NCI-H1694 (cell line): ENCODE results near the gene ACTR2.

Source experiments
- DNase-seq: peaks from one replicate; lab custom pipeline; 2025; lab: John Stamatoyannopoulos, UW

ACTR2 gene

DNA sequence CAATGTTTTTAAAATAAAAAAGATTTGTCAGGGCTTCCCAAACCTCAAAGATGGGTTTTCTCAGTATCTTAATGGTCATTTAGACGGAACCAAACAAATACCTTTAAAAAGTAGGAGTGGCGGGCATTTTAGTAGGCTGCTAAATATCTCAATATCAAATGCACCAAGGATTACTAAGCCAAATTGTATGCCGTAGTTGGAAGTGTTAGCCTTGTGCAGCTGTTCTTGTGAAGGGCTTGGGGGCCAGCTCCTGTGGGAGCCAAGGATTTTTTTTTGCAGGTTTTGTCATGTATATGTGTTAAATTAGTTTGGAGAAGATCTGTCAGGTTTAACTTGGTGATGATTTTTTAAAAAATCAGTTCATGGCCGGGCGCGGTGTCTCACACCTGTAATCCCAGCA is 52.1 kb downstream of the ACTR2 start:
- DNase-seq = no peak

DNA sequence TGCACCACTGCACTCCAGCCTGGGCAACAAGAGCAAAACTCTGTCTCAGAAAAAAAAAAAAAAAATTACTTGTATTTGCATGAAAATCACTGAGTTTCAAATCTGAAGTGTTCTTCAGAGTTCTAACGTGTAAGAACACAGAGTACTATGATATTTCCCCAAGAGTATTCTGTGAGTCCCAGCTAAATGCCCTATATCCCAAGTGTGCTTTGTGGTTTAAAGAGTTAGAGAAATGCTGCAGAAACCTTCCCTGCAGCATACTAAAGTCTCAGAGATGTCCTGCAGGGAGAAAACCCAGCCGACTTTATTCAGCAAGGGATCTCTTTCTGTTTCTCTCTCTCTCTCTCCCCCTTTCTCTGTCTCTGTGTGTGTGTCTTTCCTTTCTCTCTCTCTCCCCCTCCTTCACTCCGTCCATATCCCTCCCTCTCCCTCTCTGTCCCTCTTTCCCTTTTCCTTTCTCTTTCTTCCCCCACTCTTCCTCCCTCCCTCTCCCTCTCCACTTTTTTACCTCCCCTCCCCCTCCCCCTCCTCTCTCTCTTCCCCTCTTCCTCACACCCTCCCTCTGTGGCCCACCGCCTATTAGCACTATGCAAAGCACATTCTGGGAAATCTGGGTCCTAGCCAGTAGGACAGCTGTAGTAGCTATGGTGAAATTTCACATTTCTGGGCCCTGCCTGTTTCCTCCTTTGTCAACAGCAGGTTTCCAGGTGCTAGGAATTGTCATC is 54.2 kb downstream of the ACTR2 start:
- DNase-seq = peak; percentile 64

DNA sequence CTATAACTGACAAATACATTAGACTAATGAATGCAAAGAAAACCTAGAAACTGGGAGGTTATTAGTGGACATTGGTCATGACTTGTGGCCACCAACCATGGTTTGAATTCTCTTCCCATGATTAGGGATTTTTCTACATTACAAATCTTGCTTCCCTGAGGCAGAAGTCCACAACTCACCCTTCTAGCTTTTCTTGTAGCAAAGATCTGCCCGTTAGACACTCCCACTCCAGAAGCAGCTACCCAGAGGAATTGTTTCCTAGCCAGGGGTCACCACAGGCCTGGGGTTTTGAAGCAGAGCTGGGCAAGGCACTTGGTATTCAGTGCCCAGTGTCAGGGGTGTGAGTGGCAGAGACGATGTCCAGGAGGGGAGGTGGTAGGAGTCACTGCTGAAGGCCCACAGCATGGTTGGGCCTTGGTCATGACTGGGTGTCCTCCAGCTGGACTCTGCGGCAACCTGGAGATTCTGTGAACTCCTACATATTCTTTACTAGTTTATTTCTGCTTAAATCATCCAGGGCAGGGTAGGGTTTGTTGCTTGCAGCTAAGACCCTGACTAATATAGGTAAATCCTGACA is 54.9 kb downstream of the ACTR2 start:
- DNase-seq = no peak

DNA sequence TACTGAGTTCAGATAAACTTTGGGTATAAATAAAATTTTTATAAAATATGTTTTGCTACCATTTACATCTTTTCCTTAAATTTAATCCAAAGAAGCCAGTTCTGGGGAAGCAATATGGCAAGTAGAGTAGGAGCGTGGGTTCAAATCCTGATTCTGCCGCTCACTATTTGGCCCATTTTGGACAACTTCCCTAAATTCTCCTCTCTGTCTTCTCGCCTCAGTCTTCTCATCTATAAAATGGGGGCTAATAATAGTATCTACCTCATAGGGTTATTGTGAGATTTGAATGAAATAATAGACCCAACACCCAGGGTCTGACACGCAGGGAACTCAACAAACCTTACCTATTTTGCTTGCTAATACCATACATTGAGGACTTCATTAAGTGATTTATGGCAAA is 59.7 kb downstream of the ACTR2 start:
- no peak for DNase-seq

DNA sequence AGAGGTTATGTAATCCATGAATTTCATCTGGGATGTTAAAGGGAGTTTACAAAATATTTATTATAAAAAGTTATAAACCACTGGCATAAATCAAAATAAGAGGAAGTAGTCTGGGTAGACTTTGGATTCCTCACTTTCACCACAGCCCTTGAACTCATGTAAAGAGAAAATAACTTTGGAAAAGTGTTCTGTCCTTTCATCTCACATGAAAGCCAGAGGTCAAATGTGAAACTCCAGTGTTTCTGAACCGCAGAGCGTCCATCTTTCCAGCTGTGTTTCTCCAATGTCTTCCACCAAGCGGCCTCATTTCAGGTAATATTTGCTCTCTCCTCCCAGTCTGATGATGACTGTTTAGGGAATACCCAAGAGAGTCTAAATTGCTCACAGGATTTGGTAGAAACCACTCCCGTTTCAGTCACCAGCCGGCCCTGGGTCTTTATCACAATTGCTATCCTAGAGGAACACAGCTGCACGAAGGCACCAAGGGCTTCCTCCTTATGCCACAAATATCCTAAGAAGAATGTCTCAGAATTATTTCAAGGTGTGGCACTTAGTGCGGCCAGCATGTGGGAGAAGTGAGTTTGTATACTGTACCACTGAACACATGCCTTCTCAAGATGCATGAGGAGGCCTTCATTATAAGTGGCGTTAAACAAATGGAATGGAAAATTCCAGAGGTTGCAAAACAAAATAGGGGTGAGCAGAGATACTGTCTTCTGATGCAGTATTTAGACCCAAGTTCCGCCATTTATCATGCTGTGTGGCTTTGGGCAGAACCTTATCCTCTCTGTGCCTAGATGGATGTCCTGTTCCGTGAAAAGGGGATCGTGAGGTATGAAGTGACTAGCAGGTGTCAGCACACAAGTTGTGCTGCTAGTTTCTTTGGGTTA is 63.8 kb downstream of the ACTR2 start:
- no peak for DNase-seq

DNA sequence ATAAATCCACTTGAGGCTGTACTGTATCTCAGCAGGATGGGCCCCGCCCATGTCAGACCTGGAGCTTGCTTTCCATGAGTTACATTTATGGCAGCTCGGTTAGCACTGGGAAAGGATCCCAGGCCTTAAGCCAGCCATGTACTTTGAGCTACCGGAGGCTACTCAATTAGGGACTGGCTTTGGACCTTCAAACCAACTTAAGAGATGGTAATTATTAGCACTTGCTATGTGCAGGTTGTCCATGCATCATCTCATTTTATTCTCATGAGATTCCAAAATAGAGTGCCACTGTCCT is 64.4 kb downstream of the ACTR2 start:
- DNase-seq = no peak

DNA sequence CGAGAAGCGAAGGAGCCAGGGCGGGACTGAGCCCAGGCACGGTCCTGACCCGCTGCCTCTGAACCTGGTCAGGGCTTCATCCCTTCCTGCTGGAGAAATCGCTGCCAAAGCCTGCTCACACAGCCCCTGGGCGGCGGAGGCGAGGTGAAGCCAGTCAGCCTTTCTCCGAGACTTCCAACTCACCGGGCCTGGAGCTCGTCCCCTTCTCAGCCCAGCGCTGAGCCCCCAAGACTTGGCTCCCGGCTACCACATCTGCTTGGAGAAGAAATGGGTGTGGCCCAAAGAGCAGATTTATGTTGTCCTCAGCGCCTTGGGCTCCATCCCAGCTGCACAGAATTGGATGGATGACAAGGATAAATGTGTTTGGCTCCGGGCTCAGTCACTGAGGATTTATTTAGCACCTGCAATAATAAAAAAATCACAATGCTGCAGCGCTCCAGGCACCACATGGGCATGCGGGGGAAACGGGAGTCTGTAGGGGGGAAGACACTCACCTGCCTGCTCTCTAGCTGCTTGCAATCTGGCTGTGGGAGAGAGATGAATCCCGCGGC is 64.9 kb downstream of the ACTR2 start:
- DNase-seq = no peak

DNA sequence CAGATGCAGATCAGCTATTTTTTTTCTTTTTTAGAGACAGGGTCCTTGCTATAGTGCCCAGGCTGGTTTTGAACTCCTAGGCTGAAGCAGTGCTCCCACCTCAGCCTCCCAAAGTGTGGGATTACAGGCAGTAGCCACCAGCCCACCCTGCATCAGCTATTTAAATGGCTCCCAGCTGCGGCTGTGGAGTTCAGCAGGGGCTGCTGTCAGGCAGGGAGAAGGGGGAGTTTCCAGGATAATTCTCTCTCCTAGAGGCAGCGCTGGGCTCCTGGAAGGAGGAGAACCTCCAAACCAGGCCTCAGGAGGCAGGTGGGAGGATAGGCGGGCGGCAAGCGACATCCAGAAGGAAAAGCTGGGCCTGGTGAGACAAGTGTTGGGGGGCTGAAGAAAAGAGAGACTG is 65.7 kb downstream of the ACTR2 start:
- DNase-seq = no peak

DNA sequence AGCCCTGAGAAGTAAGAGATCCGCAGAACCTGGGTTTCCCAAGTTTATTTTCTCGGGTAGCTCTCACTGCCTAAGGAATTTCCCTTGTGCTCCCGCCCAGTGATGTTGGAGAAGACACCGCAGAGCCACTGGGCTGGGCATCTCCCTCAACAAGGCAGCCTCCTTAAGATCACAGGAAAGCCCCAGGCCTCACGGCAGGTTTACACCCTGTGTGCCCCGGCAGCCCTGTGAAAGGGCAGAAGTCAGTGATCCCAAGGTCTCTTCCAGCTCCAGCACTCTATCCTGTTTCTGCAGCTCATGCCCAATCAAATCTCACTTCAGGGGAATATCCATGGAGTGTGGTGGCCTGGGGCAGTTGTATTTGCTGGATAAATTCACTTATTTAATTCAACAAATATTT is 66.5 kb downstream of the ACTR2 start:
- DNase-seq = no peak

DNA sequence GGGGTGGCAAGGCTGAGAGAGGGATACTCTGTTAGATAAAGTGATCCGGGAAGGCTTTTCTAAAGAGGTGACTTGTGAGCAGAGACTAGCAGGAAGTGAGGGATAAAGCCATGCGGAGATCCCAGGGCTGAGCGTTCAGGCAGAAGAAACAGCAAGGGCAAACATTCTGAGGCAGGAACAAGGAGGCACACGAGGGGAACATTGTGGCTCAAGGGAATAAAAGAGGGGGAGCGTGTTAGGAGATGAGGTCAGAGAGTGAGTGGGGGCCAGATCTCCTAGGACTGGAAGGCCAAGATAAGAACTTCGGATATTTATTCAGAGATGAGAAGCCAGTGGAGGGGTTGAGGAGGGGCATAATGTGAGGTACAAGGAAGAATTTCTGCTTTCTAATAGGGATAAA is 67.1 kb downstream of the ACTR2 start:
- no peak for DNase-seq

DNA sequence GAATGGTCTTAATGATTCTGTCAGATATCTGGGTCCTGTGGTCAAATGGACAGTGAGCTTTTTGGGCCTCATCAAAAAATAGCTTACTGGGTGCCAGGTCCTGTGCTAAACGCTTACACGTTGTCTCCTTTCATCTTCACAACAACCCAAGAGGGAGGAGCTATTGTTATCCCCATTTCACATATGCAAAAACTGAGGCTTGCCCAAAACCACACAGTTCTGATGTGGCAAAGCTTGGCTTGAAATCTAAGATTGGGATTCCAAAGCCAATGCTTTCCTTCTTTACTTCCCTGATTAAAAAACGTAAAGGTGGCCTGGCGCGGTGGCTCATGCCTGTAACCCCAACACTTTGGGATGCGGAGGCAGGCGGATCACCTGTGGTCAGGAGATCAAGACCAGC is 69.3 kb downstream of the ACTR2 start:
- no peak for DNase-seq

DNA sequence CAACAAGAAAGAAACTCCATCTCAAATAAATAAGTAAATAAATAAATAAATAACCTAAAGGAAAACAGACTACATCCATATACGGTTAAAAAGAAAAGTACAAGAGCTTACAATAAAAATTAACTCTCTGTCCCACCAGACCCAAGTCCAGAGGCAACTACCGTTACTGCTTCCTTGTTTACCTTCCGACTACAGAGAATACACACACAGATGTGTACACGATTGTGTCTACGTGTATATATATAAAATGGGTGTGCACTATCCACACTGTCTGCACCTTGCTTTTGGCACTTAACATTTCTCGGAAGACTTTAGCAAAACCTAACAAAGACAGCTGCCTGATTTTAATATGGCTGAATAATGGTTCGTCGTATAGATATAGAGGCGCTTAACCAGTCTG is 69.9 kb downstream of the ACTR2 start:
- no peak for DNase-seq

DNA sequence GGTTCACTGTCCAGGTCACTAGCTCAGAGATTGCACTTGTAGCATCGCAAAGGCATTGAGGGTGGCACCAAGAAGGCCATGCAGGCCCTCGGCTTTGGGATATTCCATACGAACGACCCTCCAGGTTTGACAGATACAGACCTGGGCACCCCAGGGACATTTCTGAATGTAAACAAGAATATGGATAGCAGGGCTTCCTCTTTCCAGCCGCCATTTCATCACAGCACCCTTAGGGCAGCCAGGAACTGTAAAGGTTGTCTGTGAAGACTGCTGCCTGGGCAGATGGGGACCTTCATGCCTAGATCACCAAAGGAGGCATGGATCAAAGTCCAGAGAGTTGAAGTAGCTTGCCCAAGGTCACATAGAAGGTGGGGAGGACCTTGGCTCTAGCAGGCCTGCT is 70.5 kb downstream of the ACTR2 start:
- DNase-seq = no peak

DNA sequence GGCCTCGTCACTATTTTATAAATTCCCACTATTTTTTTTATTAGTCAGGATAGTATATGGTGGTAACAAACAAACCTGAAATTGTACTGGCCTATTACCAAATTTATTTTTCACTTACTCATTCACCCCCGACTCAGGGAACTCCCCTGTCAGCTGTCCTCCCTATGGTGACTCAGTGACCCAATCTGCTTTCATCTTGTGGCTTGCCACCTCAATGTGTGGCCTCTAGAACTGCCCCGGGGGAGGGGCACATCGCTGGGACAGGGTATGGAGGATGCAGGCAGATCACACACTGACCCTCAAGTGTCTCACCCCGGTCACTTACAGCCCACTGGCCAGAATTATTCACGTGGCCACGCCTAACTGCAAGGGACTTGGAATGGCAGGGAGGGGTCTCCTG is 71.6 kb downstream of the ACTR2 start:
- DNase-seq = no peak

DNA sequence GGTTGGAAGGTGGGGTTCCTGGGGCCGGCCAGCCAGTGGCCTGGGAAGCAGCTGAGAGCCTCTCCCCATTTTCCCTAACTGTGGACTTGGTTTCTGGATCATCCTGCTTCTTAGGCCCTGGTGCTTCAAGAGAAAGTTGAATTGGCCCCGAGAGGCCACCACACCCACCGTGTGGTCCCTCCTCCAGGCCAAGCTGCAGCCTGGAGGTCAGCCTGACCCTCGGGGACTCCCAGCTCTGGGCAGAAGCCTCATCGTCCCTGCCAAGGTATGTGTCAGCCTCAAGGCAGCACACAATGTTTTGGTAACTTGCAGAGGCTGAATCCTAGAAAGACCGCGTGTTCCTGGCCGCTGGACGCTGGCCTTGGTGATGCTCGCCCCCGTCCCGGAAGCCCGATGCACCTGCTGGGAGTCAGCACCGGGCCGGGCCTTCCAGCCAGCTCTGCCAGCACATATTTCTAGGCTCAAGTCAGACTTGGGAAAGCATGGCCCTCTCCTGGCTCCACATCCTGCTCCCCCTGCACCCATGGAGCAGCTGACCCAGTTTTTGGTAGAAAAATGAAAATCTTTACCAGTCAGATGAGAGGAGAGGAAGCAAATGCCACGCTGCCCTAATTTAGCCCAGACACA is 72.6 kb downstream of the ACTR2 start:
- DNase-seq = no peak

DNA sequence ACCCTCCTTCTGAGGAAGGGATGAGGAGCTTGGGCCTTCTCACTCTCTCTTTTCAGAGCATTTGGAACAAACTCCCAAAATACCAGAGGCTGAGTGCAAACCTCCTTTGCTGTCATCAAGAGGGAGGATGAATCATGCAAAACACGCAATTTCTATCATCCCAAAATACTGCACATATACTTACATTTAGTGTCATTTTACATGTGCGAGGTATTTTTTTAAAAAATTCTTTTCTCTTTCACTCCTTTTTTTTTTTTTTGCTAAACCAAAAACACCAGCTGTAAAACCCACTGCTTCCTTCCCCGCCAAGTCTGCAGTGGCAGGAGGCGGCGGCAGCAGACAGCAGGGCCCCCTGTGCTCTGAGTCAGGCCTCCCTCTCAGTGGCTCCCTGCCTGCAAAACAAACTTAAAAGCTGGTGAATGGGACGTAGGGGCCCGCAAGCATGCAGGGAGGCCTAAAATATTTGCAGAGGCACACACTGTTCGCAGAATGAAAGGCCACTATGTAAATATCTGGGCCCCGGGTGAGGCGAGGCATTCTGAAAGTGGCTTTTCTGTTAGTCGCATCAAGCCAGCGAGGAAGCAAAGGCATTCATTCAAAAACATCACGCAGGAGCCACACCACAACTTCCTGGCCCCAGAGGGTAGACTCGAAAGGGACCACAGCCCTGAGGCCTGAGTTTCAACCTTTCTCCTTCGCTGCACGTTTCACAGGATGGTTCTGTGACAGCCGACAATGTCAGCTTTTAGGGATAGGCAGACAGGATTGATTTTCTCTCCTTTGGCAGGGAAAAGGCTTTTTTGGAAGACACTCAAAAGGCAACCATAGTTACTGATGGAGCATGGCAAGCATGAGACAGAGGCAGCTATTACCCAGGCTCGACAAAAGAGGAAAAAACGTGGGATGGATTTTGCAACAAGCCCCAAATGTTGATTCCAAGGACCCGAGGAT is 73.4 kb downstream of the ACTR2 start:
- peak; percentile 58 for DNase-seq

DNA sequence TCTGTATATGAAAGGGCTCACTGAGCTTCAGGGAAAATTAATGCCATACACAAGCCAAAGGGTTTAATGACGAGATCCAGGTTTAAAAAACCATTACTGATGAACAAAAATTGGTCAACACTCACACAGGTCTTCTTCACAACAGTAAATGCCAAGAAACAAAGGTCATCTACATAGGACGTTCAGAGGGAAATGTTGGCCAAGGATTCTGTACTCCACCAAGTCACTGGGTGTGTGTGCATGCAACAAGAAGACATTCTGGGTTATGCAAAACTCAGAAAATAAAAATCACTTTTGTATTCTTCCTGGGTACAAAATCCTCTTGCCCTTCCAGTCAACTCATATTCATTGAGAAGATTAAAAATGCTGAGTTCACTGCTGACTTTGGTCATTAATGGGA is 78.3 kb downstream of the ACTR2 start:
- no peak for DNase-seq

DNA sequence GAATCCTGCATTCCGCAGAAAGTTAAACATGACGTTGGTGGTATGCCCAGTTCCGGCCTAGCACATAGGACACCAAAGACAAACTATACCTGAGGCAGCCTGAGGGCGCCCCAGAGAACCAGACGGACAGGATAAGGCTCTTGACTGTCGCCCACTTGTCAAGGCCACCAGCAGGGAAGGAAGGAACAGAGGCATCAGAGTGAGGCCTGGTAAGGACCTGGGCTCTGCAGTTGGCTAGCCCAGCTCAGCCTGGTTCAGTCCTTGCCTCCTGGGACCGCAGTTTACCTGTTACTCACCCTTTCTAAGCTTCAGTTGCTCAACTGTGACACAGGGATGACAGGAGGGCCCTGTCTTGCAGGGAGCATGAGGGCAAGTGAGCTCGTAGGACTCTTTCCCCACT is 82.1 kb downstream of the ACTR2 start:
- no peak for DNase-seq

DNA sequence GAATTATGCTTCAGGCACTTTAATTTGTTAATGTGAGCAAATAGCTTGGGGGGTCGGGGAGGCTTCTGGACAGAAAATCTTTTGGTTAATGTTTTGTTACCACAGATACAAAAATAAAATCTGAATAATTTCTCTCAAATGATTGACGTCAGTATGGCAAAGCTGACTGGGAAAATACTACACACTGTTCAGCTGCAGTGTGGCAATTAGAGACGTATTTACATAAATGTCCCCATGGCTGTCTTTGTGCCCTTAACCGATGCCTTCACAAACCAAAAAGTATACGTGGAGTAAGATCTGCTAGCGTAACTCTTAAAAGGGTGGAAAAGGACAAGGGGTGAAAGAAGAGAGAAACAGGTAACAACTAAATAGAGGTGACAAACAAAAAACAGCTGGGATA is 83.4 kb downstream of the ACTR2 start:
- DNase-seq = no peak

DNA sequence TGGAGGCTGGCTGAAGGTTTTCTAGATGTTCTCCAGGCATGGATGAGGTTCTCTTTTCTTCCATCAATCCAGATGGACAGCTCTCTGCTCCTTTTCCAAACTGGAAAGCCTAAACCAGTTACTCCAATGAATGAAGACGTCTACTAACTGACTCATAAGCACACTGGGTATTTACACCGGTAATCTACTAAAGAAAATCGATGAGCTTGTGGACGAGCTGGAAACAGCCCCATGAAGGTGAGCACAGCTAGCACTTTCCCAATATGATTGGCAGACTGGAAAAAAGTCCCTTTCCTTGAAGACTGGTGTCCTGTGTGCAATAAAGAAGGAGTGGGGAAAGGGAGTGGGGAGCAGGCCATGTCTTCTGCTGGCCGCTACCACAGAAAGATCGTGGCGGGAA is 84.0 kb downstream of the ACTR2 start:
- DNase-seq = no peak

DNA sequence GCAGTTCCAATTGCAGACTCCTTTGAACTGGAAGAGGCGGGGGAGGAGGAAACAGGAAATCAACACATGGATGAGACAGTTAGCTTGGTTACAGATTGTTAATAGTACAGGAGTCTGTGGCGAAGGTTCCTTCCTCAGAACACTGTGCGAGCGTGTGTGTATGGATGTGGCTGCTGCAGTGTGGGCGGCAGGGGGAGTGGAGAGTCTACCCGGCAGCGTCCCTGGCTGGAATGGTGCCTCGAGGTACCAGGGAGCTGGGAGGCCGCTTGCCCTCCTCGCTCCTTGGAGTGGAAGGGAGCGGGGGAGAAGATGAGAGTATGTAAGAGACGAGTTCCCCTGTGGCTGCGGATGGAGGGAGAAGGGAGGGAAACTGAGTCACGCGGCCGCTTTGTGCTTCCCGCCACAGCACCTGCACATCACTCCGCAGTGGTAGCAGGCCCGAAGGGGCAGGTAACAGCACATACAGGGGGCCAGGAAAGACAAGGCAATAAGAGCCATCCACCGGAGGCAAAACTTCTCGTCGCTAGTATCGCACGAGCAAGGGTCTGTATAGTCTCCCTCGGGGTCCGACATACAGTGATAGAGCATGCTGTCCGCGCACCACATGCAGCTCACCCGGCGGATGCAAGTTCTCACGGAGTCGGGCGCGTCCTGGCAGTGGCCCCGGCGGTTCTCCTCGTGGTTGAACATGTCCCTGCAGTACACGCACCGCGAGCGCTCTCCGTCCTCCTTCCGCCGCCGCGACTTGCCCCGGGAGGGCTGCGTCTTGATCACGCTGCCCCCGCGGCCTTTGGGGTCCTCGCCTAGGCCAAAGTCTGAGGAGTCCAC is 85.7 kb downstream of the ACTR2 start:
- no peak for DNase-seq
